ENCODE data around the gene ANXA7. TPM values are rescaled to one million over a fixed set of nuclear protein-coding genes. Genes with fewer than 3 reads are reported as not detected.
A peak's percentile ranks its signal among the peaks of the same experiment; 100 is the strongest.

The ANXA7 gene
- 10 to 100 TPM; 38.0 to 81.3 (median 63.2) TPM for polyA plus RNA-seq

- H3K27ac ChIP-seq (ENCODE audit: low read depth, low read length): peak within 1 kb of the TSS; percentile 30
- WGBS, 3 donors: 0% methylated on average over 54 to 62 of the region's 62 CpGs
These were observed at the start of gene ANXA7 for GRCh38 chr10:73413528-73414229. ANXA7 (minus strand) TSS chr10:73414058; CDS start chr10:73400856, 13,202 bp downstream.

DNA sequence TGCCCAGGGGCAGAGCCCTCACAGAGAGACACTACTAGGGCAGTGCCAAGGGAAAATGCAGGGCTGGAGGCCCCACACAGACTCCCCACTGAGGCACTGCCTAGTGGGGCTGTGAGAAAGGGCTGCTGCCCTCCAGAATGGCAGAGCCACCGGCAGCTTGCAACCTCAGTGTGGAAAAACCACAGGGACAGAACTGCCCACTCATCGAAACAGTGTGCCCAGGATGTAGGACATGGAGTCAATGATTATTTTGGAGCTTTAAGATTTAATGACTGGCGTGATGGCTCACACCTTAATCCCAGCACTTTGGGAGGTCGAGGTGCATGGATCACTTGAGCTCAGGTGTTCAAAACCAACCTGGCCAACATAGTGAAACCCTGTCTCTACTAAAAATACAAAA, 47.0 kb upstream of the ANXA7 start:
- H3K27ac ChIP-seq (ENCODE audit: low read depth, low read length): no peak overlapping the region
- whole genome bisulfite sequencing, 3 donors: 97 to 99% (median 97%) methylated on average over 4 of the region's 4 CpGs

DNA sequence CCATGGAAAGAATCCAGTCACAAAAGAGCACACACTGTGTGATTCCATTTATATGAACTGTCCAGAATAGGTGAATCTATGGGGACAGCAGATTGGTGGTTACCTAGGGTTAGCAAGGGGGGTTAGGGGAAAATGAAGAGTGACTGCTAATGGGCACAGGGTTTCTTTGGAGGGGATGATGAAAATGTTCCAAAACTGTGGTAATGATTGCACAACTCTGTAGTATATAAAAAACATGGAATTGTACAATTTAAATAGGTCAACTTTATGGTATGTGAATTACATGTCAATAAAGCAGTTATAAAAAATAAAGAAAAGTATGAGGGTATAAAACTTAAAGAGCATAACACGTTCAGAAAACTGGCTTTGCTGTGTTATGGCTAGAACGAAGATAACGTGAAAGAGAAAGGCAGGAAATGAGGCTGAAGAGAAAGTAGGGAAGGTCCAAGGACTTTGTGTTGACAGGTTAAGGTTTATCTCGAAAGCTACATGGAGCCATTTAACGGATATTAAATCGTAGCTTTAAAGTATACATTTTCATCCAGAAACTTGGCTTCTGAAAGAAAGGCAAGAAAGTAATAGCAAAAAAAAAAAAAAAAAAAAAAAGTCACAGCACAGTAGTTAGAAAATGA, 45.9 kb upstream of the ANXA7 start:
- WGBS, 3 donors: 90 to 93% (median 92%) methylated on average over 6 of the region's 6 CpGs
- no peak overlapping the region for H3K27ac ChIP-seq (ENCODE audit: low read depth, low read length)

DNA sequence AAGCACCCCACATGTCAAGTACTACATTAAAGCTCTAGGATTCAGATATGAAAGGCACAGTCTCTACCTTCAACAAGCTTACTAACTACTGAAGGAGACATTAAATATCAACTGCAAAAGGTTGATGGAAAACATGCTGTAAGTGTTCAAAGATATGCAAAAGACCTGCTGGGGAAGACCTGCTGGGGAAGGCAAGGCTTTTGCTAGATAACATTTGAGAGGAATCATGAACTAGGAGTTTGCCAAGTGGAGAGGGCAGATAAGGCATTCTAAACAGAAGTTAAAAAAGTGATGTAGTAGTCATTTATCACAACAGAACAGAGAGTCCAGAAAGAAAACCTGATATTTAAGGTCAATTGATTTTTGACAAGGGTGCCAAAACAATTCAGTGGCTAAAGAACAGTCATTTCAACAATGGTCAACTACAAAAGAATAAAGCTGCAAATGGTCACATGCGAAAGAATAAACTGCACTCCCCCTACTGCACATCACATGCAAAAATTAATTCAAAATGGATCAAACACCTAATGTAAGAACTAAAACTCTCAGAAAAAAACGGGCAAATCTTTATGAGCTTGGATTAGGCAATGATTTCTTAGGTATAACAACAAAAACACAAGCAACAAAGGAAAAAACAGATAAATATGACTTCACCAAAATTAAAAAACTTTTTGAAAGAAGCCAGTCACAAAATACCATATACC, 42.5 kb upstream of the ANXA7 start:
- WGBS, 3 donors: 73 to 94% (median 93%) methylated on average over 2 of the region's 2 CpGs
- H3K27ac ChIP-seq (ENCODE audit: low read depth, low read length): no peak overlapping the region

GRCh38 chr10:73449113-73449512, 35.3 kb upstream of the ANXA7 start:
- H3K27ac ChIP-seq (ENCODE audit: low read depth, low read length): no peak overlapping the region
- WGBS, 3 donors: 70 to 88% (median 78%) methylated on average over 1 of the region's 1 CpG

- no peak overlapping the region for H3K27ac ChIP-seq (ENCODE audit: low read depth, low read length)
- WGBS, 3 donors: 69 to 90% (median 77%) methylated on average over 1 of the region's 1 CpG
These were observed 34.5 kb upstream of the ANXA7 start for GRCh38 chr10:73448384-73448783.

DNA sequence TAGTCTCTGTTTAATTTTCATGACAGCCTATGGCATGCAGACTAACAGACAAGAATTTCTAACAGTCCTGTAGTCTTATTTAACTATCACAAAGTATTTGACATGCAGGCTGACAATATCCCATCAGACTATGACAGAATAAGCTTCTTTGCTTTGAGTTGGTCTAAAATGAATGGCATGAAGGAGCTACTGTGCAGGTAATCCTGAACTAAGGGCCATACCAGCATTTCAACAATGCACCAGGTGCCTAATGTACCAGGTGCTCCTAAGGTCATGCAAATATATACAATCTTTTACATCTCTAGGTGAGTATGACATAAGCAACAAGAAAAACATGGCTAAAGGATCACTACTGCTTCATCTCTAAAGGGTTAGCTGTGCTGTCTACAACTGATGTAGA, 33.1 kb upstream of the ANXA7 start:
- no peak overlapping the region for H3K27ac ChIP-seq (ENCODE audit: low read depth, low read length)

- WGBS, 3 donors: 63 to 96% (median 74%) methylated on average over 1 of the region's 1 CpG
- no peak overlapping the region for H3K27ac ChIP-seq (ENCODE audit: low read depth, low read length)
These were observed 30.6 kb upstream of the ANXA7 start for GRCh38 chr10:73444457-73444856.

GRCh38 chr10:73439605-73440312, 25.9 kb upstream of the ANXA7 start:
- H3K27ac ChIP-seq (ENCODE audit: low read depth, low read length): no peak overlapping the region
- WGBS, 3 donors: 81 to 86% (median 83%) methylated on average over 1 of the region's 1 CpG

DNA sequence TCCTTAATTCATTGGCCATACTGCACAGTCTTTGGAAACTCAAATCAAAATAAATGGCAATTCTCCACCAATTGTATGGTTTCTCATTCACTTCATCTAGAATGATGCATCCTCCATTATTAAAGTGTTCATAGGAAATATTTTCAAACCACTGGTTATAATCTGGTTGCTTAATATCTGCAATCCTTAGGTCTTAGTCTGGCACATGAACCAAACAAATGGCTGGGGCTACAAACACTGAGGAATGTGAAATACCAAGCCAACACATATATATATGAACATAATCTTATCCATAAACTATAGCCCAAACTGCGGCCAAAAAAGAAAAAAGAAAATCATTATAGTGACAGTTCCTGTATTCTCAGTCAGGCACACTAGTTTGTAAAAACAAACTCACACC, 25.2 kb upstream of the ANXA7 start:
- no peak overlapping the region for H3K27ac ChIP-seq (ENCODE audit: low read depth, low read length)
- 81 to 100% (median 100%) methylated on average over 1 of the region's 1 CpG for WGBS, 3 donors

- H3K27ac ChIP-seq (ENCODE audit: low read depth, low read length): no peak within 1 kb of the TSS
These were observed 19.6 kb upstream of the ANXA7 start, which contains the start of gene MSS51 for GRCh38 chr10:73433538-73433867. MSS51 (minus strand) TSS chr10:73433561; CDS start chr10:73428284, 5,277 bp downstream.

DNA sequence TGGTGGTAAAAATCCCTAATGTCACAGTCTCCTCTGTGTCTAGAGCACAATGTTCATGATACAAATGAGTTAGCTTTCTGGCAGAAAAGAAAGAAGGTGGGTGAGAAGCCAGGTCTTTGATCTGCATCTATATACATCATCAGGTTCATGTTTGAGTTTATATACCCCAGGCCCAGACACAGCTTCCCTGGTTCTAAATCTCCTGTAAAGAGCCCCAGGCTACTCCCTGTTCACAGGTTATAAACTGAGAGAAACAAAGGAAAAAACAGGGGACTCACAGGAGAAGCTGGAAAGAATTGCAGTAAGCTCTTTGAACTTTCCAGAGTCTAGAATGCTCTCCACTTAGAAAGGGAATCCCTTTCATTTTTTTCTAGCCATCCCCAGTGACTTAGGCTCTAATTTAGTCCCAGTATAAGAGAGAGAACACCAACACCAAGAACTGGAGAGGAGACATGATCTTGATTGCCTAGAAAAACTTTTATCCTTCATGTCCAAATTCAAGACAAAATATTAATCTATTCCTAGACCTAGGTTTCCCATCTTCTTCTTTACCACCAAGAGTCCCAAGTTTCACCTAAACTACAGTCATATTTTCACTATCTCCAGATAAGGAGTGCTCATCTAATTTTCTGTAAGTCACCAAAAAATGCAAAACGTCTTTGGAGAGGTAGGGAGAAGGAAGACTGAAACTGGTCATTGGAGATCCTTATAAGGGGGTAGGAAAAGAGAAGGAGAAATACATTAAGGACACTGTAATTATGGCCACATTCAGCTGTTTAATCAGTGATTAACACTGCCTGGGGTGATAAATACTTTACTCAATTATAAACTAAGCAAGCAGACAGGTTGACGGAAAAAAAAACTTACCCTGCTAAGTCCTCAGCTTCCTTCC, 19.0 kb upstream of the ANXA7 start:
- 72 to 82% (median 79%) methylated on average over 2 of the region's 2 CpGs for WGBS, 3 donors
- no peak overlapping the region for H3K27ac ChIP-seq (ENCODE audit: low read depth, low read length)

GRCh38 chr10:73426318-73426717, 12.5 kb upstream of the ANXA7 start:
- WGBS, 3 donors: 93 to 98% (median 95%) methylated on average over 4 of the region's 4 CpGs
- H3K27ac ChIP-seq (ENCODE audit: low read depth, low read length): no peak overlapping the region

- H3K27ac ChIP-seq (ENCODE audit: low read depth, low read length): no peak overlapping the region
- 75 to 95% (median 94%) methylated on average over 3 of the region's 3 CpGs for WGBS, 3 donors
These were observed 10.6 kb upstream of the ANXA7 start for GRCh38 chr10:73424478-73424877.

DNA sequence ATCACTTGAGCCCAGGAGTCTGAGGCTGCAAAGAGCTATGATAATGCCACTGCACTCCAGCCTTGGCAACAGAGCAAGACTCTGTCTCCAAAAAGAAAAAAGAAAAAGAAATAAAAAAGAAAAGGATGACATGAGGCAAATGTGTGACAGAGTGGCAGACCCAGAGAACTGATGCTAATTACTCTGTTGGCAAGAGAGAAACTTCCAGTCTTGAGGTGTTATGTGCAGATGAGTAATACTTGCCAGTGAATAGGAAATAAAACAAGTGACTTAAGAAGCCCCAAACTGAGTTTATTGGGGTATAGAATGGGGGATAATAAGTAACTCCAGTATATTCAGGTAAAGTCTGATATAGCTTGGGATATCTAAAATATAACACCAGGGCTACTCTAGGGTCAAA, 9.5 kb upstream of the ANXA7 start:
- no peak overlapping the region for H3K27ac ChIP-seq (ENCODE audit: low read depth, low read length)

- H3K27ac ChIP-seq (ENCODE audit: low read depth, low read length): no peak overlapping the region
- WGBS, 3 donors: 91 to 95% (median 92%) methylated on average over 3 of the region's 3 CpGs
These were observed 2.7 kb upstream of the ANXA7 start for GRCh38 chr10:73416571-73416970.

GRCh38 chr10:73414230-73414945, 530 bp upstream of the ANXA7 start:
- H3K27ac ChIP-seq (ENCODE audit: low read depth, low read length): no peak overlapping the region
- whole genome bisulfite sequencing, 3 donors: 2 to 4% (median 3%) methylated on average over 17 of the region's 17 CpGs

GRCh38 chr10:73413108-73413527, 740 bp downstream of the ANXA7 start:
- 0 to 1% (median 0%) methylated on average over 9 of the region's 9 CpGs for WGBS, 3 donors
- H3K27ac ChIP-seq (ENCODE audit: low read depth, low read length): peak overlapping the region; percentile 30
